NT2/D1 (cell line): ENCODE measurements around the gene LRBA.

Experiments
- SUZ12 ChIP-seq: IDR thresholded peaks from 2 replicates; pipeline ENCODE4 v1.6.1; 2011; ENCODE audit not compliant: insufficient read length, insufficient read depth; ENCODE audit errors: extremely low read depth
- YY1 ChIP-seq: IDR thresholded peaks from 2 replicates; pipeline ENCODE4 v1.6.1; 2011; ENCODE audit not compliant: insufficient read length, insufficient read depth
- ZNF274 ChIP-seq: IDR thresholded peaks from 2 replicates; pipeline ENCODE4 v1.6.1; 2011; ENCODE audit warnings: mild to moderate bottlenecking, low read depth, low read length

GRCh38 chr4:150943126-150943525, 72.0 kb downstream of the LRBA start:
- TF ChIP-seq YY1 (no peak), SUZ12 (no peak), ZNF274 (no peak)
